K562 (cell line): ENCODE measurements around the gene ABCB10. TPM values are rescaled to one million over a fixed set of nuclear protein-coding genes. Genes with fewer than 3 reads are reported as not detected.

ENCODE experiments used
- ARID1B ChIP-seq: fragments of 450-650 bp; IDR thresholded peaks from 2 replicates; pipeline ENCODE4 v1.6.1; 2016; ENCODE audit warnings: antibody characterized with exemption, mild to moderate bottlenecking, inconsistent platforms
- FOXM1 ChIP-seq, 2 experiments: fragments of 450-650 bp in 1 of 2; sonication (generic) in 1 of 2; formaldehyde crosslinking in 1 of 2; IDR thresholded peaks; 2 replicates each; pipeline versions ENCODE4 v1.6.1 to v1.9.0; 2017 to 2022; ENCODE audit warnings: low read depth in 2 of 2, mild to moderate bottlenecking in 2 of 2, missing genetic modification reagents in 1 of 2, moderate library complexity in 1 of 2
- IRF9 ChIP-seq: fragments of 450-650 bp; IDR thresholded peaks from 2 replicates; pipeline ENCODE4 v1.6.1; 2016; ENCODE audit warnings: missing biosample characterization, missing genetic modification characterization
- NFYB ChIP-seq: IDR thresholded peaks from 2 replicates; pipeline ENCODE4 v1.6.1; 2011; ENCODE audit warnings: mild to moderate bottlenecking, moderate library complexity; ENCODE audit not compliant: insufficient read length; ENCODE audit errors: extremely low read depth
- NR2C1 ChIP-seq, 2 experiments: fragments of 450-650 bp; IDR thresholded peaks; 2 replicates each; pipeline ENCODE4 v1.6.1; 2017; ENCODE audit warnings: mild to moderate bottlenecking in 2 of 2, antibody characterized with exemption in 1 of 2, inconsistent platforms in 1 of 2, missing compliant biosample characterization in 1 of 2, missing genetic modification characterization in 1 of 2
- PPARD ChIP-seq: fragments of 250-450 bp; sonication (Bioruptor Pico); IDR thresholded peaks from 2 replicates; pipeline ENCODE4 v1.8.0; 2022; ENCODE audit warnings: inconsistent platforms, mild to moderate bottlenecking, moderate library complexity
- PTRF ChIP-seq: fragments of 450-650 bp; IDR thresholded peaks from 2 replicates; pipeline ENCODE4 v1.6.1; 2016; ENCODE audit warnings: mild to moderate bottlenecking, missing genetic modification characterization, missing compliant biosample characterization
- RBBP5 ChIP-seq: fragments of 200-600 bp; sonication (generic); IDR thresholded peaks from 2 replicates; pipeline ENCODE4 v1.6.1; 2012; ENCODE audit warnings: borderline replicate concordance, mild to moderate bottlenecking, low read length, control low read depth, inconsistent platforms; ENCODE audit not compliant: insufficient read depth, poor library complexity, severe bottlenecking
- RBM15 ChIP-seq: fragments of 200-400 bp; formaldehyde crosslinking; IDR thresholded peaks from 2 replicates; pipeline ENCODE4 v1.6.1; 2018; ENCODE audit warnings: mild to moderate bottlenecking, low read length, moderate library complexity; ENCODE audit not compliant: insufficient read depth
- SMARCA4 ChIP-seq: fragments of 450-650 bp; IDR thresholded peaks from 2 replicates; pipeline ENCODE4 v1.6.1; 2016
- SRSF3 ChIP-seq: fragments of 200-400 bp; formaldehyde crosslinking; IDR thresholded peaks from 2 replicates; pipeline ENCODE4 v1.6.1; 2016; ENCODE audit warnings: mild to moderate bottlenecking, low read length, moderate library complexity; ENCODE audit not compliant: insufficient read depth
- TAF15 ChIP-seq: fragments of 200-400 bp; formaldehyde crosslinking; IDR thresholded peaks from 2 replicates; pipeline ENCODE4 v1.6.1; 2017; ENCODE audit warnings: mild to moderate bottlenecking, low read depth, low read length, moderate library complexity
- THRAP3 ChIP-seq: fragments of 450-650 bp; IDR thresholded peaks from 2 replicates; pipeline ENCODE4 v1.6.1; 2016; ENCODE audit warnings: mild to moderate bottlenecking, inconsistent platforms, borderline replicate concordance
- TRIM25 ChIP-seq: fragments of 450-650 bp; IDR thresholded peaks from 2 replicates; pipeline ENCODE4 v1.7.0; 2016; ENCODE audit warnings: borderline replicate concordance
- YBX1 ChIP-seq: fragments of 450-650 bp; IDR thresholded peaks from 2 replicates; pipeline ENCODE4 v1.7.1; 2016; ENCODE audit warnings: mild to moderate bottlenecking
- ZNF124 ChIP-seq: sonication (generic); formaldehyde crosslinking; IDR thresholded peaks from 2 replicates; pipeline ENCODE4 v1.8.1; 2022; ENCODE audit warnings: missing genetic modification reagents
- ZNF140 ChIP-seq: fragments of 250-450 bp; sonication (Bioruptor Pico); IDR thresholded peaks from 2 replicates; pipeline ENCODE4 v1.8.0; 2021; ENCODE audit warnings: moderate library complexity, mild to moderate bottlenecking, inconsistent platforms
- ZNF280A ChIP-seq: fragments of 450-650 bp; IDR thresholded peaks from 2 replicates; pipeline ENCODE4 v1.6.1; 2018; ENCODE audit warnings: mild to moderate bottlenecking, low read depth; ENCODE audit not compliant: partially characterized antibody
- ZNF740 ChIP-seq, 3 experiments: fragments of 200-800 bp in 1 of 3; sonication (Bioruptor generic) in 1 of 3; sonication (generic) in 1 of 3; formaldehyde crosslinking in 1 of 3; IDR thresholded peaks; 2 replicates each; pipeline versions ENCODE4 v1.6.1 to v1.8.0; 2016 to 2022; ENCODE audit warnings: mild to moderate bottlenecking in 2 of 3, missing compliant biosample characterization in 2 of 3, missing genetic modification characterization in 2 of 3, missing genetic modification reagents in 1 of 3
- ZNF77 ChIP-seq: fragments of 250-450 bp; sonication (Bioruptor Pico); IDR thresholded peaks from 2 replicates; pipeline ENCODE4 v1.5.0; 2020
- ZZZ3 ChIP-seq: fragments of 450-650 bp; IDR thresholded peaks from 2 replicates; pipeline ENCODE4 v1.6.1; 2016; ENCODE audit warnings: antibody characterized with exemption, mild to moderate bottlenecking, moderate library complexity
- polyA plus RNA-seq, 8 experiments: library from polyadenylated mRNA; depleted of rRNA in 4 of 8; stranded (reverse) in 5 of 8; unstranded in 3 of 8; fragments of >200 nt; fragmentation: Nextera tagmentation in 2 of 8; fragmentation: Illumina TruSeq in 1 of 8; extraction: Ambion mirVana in 2 of 8; extraction: Trizol in 1 of 8; gene quantifications; 2 replicates each; pipeline versions ENCODE4 v1.2.1 to v1.2.3, GENCODE V29; 2011 to 2014; ENCODE audit warnings: inconsistent platforms in 1 of 8, missing spikeins in 1 of 8
- total RNA-seq, 7 experiments: library from RNA; depleted of rRNA in 6 of 7; stranded (reverse); fragments of >200 nt in 6 of 7; fragmentation: Illumina TruSeq in 2 of 7; extraction: Trizol in 2 of 7; gene quantifications; 2 replicates each; pipeline versions ENCODE4 v1.2.1 to v1.2.3, GENCODE V29; 2011 to 2021; ENCODE audit warnings: low replicate concordance in 1 of 7

Gene ABCB10
- total and polyA plus RNA-seq, 9 of the 15 experiments (the other 6 are each of a cell fraction or from before 2014, with no cell fraction given): 12.4 to 54.8 (median 36.4) TPM

GRCh38 chr1:229507951-229508822, 50.3 kb downstream of the ABCB10 start, which contains the start of gene NUP133 (continued):
- no peak for TF ChIP-seq TRIM25
- TF ChIP-seq ZNF280A: no peak
- no peak for TF ChIP-seq RBM15
- peak; percentile 40; the same call in 1 of the 2 replicates for TF ChIP-seq SMARCA4
- no peak for TF ChIP-seq THRAP3
- no peak for TF ChIP-seq YBX1
- no peak for TF ChIP-seq PPARD (CRISPR knock-in tag)
- TF ChIP-seq ZNF77 (CRISPR knock-in tag): no peak
- TF ChIP-seq FOXM1 (IDR thresholded peaks at IDR 0.05; ENCODE audit: low read depth): no peak
- TF ChIP-seq FOXM1 (CRISPR knock-in tag; IDR thresholded peaks at IDR 0.05; ENCODE audit: low read depth): no peak
- TF ChIP-seq SRSF3: no peak
- TF ChIP-seq PTRF (tag): no peak
- TF ChIP-seq RBBP5: peak; percentile 95
- TF ChIP-seq NR2C1 (IDR thresholded peaks at IDR 0.05): no peak
- peak; percentile 49; the same call in 1 of the 2 replicates for TF ChIP-seq NR2C1 (tag; IDR thresholded peaks at IDR 0.05)
- no peak for TF ChIP-seq ZZZ3
- TF ChIP-seq NFYB: no peak
- no peak for TF ChIP-seq ZNF140 (CRISPR knock-in tag)
- 0 out of 2 replicates have a peak, but pooled peaks have one; percentile 14 for TF ChIP-seq ZNF740 (CRISPR knock-in tag; IDR thresholded peaks at IDR 0.05)
- no peak for TF ChIP-seq ZNF740 (tag; IDR thresholded peaks at IDR 0.05)
- 0 out of 2 replicates have a peak, but pooled peaks have one; percentile 35 for TF ChIP-seq ARID1B
- TF ChIP-seq ZNF124 (CRISPR knock-in tag): no peak
- no peak for TF ChIP-seq TAF15
- no peak for TF ChIP-seq IRF9 (tag)
